ENCODE data around the gene CHEK1.
A peak's percentile ranks its signal among the peaks of the same experiment; 100 is the strongest.

CHEK1 gene

GRCh38 chr11:125627236-125627910 lies 2.4 kb downstream of the CHEK1 start:
- no peak for DNase-seq (ENCODE audit: insufficient read length)
- TF ChIP-seq TAF1 (IDR thresholded peaks at IDR 0.05; ENCODE audit: borderline replicate concordance, low read depth, low read length) = no peak
- TF ChIP-seq POLR2AphosphoS5 (IDR thresholded peaks at IDR 0.05; ENCODE audit: low read depth, low read length) = no peak
- TF ChIP-seq POLR2A (IDR thresholded peaks at IDR 0.05; ENCODE audit: low read depth, low read length) = no peak
- no peak for FAIRE-seq

DNA sequence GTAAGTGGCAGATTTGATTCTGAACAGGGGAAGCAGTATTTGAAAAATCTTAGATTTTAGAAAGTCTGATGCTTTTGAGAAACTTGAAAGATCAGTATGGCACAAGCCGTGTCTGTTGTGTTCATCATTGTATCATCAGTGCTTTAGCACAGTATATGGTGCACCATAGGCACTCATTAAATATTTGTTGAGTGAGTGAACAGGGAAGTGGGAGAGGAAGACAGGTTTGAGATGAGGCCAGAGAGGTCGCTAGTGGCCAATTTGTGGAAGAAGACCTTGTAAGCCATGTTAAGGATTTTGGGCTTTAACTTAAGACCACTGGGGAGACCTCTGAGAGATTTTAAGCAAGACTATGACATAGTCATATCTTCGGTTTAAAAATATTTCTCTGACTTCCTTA lies 12.9 kb downstream of the CHEK1 start:
- no peak for DNase-seq (ENCODE audit: insufficient read length)
- TF ChIP-seq TAF1 (IDR thresholded peaks at IDR 0.05; ENCODE audit: borderline replicate concordance, low read depth, low read length) (no peak), POLR2AphosphoS5 (IDR thresholded peaks at IDR 0.05; ENCODE audit: low read depth, low read length) (no peak), POLR2A (IDR thresholded peaks at IDR 0.05; ENCODE audit: low read depth, low read length) (no peak)
- FAIRE-seq = no peak

GRCh38 chr11:125638315-125638714 lies 13.4 kb downstream of the CHEK1 start:
- FAIRE-seq (peak; percentile 30), DNase-seq (ENCODE audit: insufficient read length) (no peak)
- TF ChIP-seq TAF1 (IDR thresholded peaks at IDR 0.05; ENCODE audit: borderline replicate concordance, low read depth, low read length) (no peak), POLR2AphosphoS5 (IDR thresholded peaks at IDR 0.05; ENCODE audit: low read depth, low read length) (no peak), POLR2A (IDR thresholded peaks at IDR 0.05; ENCODE audit: low read depth, low read length) (no peak)

DNA sequence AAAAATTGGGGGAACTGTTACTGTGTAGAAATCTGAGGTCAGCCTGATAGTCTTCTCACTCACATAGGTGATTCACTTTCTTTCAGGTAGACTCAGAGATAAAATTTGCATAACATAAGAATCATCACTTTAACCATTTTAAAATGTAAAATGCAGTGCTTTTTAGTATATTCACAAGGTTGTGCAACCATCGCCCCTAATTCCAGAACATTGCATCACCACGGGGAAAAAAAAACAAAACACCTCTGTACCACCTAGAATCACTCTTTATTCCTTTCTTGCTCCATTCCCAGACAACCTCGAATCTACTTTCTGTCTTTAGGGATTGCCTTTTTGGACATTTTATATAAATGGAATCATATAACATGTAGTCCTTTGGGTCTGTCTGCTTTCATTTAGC lies 20.9 kb downstream of the CHEK1 start:
- TF ChIP-seq POLR2AphosphoS5 (IDR thresholded peaks at IDR 0.05; ENCODE audit: low read depth, low read length) (no peak), POLR2A (IDR thresholded peaks at IDR 0.05; ENCODE audit: low read depth, low read length) (no peak), TAF1 (IDR thresholded peaks at IDR 0.05; ENCODE audit: borderline replicate concordance, low read depth, low read length) (no peak)
- DNase-seq (ENCODE audit: insufficient read length) (no peak), FAIRE-seq (no peak)

DNA sequence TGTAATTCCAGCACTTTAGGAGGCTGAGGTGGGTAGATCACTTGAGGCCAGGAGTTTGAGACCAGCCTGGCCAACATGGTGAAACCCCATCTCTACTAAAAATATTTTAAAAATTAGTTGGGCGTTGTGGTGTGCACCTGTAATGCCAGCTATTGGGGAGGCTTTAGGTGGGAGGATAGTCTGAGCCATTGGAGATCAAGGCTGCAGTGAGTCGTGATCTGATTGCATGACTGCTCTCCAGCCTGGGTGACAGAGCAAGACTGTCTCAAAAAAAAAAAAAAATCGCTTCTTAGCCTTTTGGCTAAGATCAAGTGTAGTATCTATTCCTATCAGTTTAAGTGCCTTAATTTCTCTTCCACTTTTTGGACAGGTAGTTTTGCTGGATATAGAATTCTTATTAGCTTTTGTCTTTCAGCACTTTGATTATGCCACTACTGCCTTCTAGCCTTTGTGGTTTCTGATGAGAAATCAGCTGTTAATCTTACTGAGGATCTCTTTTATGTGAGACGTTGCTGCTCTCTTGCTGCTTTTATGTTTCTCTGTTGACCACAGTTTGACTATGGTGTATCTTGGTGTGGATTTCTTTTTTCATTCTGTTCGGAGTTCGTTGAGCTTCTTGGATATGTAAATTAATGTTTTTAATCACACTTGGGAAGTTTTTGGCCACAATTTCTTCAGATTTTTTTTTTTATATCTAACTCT lies 24.7 kb downstream of the CHEK1 start:
- FAIRE-seq = peak; percentile 24
- TF ChIP-seq POLR2AphosphoS5 (IDR thresholded peaks at IDR 0.05; ENCODE audit: low read depth, low read length) (no peak), POLR2A (IDR thresholded peaks at IDR 0.05; ENCODE audit: low read depth, low read length) (no peak), TAF1 (IDR thresholded peaks at IDR 0.05; ENCODE audit: borderline replicate concordance, low read depth, low read length) (no peak)
- DNase-seq (ENCODE audit: insufficient read length) = no peak

DNA sequence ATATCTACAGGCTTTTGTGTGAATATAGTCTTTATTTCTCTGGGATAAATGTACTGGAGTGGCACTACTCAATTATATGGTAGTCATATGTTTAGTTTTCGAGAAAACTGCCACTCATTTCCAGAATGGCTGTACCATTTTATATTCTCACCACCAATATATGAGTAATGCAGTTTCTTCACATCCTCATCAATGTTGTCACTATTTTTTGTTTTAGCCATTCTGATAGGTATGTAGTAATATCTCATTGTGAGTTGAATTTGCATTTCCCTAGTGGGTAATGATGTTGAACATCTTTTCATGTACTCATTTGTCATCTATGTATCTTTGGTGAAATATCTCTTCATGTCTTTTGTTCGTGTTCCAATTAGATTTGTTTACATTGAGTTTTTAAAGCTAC lies 37.7 kb downstream of the CHEK1 start:
- no peak for FAIRE-seq
- TF ChIP-seq POLR2AphosphoS5 (IDR thresholded peaks at IDR 0.05; ENCODE audit: low read depth, low read length) (no peak), POLR2A (IDR thresholded peaks at IDR 0.05; ENCODE audit: low read depth, low read length) (no peak), TAF1 (IDR thresholded peaks at IDR 0.05; ENCODE audit: borderline replicate concordance, low read depth, low read length) (no peak)

GRCh38 chr11:125663910-125664309 lies 38.9 kb downstream of the CHEK1 start:
- FAIRE-seq (peak; percentile 9), DNase-seq (ENCODE audit: insufficient read length) (no peak)
- TF ChIP-seq POLR2AphosphoS5 (IDR thresholded peaks at IDR 0.05; ENCODE audit: low read depth, low read length) (no peak), POLR2A (IDR thresholded peaks at IDR 0.05; ENCODE audit: low read depth, low read length) (no peak), TAF1 (IDR thresholded peaks at IDR 0.05; ENCODE audit: borderline replicate concordance, low read depth, low read length) (no peak)

More for the DNA sequence above, 37.7 kb downstream of the CHEK1 start:
- DNase-seq (ENCODE audit: insufficient read length) = no peak

GRCh38 chr11:125667151-125667550 lies 42.2 kb downstream of the CHEK1 start:
- TF ChIP-seq TAF1 (IDR thresholded peaks at IDR 0.05; ENCODE audit: borderline replicate concordance, low read depth, low read length) = no peak
- no peak for TF ChIP-seq POLR2A (IDR thresholded peaks at IDR 0.05; ENCODE audit: low read depth, low read length)
- TF ChIP-seq POLR2AphosphoS5 (IDR thresholded peaks at IDR 0.05; ENCODE audit: low read depth, low read length) = no peak
- FAIRE-seq (peak; percentile 27), DNase-seq (ENCODE audit: insufficient read length) (no peak)

DNA sequence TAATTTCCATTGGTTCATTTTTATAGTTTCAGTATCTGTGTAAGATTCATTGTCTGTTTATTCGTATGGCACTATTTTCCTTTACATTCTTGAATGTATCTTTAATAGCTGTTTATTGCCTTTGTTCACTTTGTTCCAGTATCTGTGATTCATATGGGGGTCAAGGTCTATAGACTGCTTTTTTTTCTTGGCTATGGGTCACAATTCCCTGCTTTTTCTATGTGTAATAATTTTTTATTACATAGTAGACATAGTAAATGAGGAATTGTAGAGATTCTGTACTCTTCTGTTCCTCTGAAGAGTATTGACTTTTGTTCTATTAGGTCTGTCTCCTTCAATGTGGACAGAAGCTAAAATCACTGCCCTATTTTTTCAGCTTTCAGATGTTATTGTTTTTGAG lies 45.2 kb downstream of the CHEK1 start:
- TF ChIP-seq TAF1 (IDR thresholded peaks at IDR 0.05; ENCODE audit: borderline replicate concordance, low read depth, low read length) (no peak), POLR2A (IDR thresholded peaks at IDR 0.05; ENCODE audit: low read depth, low read length) (no peak), POLR2AphosphoS5 (IDR thresholded peaks at IDR 0.05; ENCODE audit: low read depth, low read length) (no peak)
- DNase-seq (ENCODE audit: insufficient read length) (no peak), FAIRE-seq (no peak)

- DNase-seq (ENCODE audit: insufficient read length) (no peak), FAIRE-seq (no peak)
- TF ChIP-seq TAF1 (IDR thresholded peaks at IDR 0.05; ENCODE audit: borderline replicate concordance, low read depth, low read length) (no peak), POLR2A (IDR thresholded peaks at IDR 0.05; ENCODE audit: low read depth, low read length) (no peak), POLR2AphosphoS5 (IDR thresholded peaks at IDR 0.05; ENCODE audit: low read depth, low read length) (no peak)
Measured at GRCh38 chr11:125671561-125671960, 46.6 kb downstream of the CHEK1 start.

- TF ChIP-seq POLR2A (IDR thresholded peaks at IDR 0.05; ENCODE audit: low read depth, low read length) (no peak), TAF1 (IDR thresholded peaks at IDR 0.05; ENCODE audit: borderline replicate concordance, low read depth, low read length) (no peak), POLR2AphosphoS5 (IDR thresholded peaks at IDR 0.05; ENCODE audit: low read depth, low read length) (no peak)
- no peak for FAIRE-seq
- no peak for DNase-seq (ENCODE audit: insufficient read length)
Measured at GRCh38 chr11:125674210-125674609, 49.2 kb downstream of the CHEK1 start.

GRCh38 chr11:125675196-125675595 lies 50.2 kb downstream of the CHEK1 start:
- FAIRE-seq (no peak), DNase-seq (ENCODE audit: insufficient read length) (no peak)
- TF ChIP-seq POLR2AphosphoS5 (IDR thresholded peaks at IDR 0.05; ENCODE audit: low read depth, low read length) = no peak
- TF ChIP-seq TAF1 (IDR thresholded peaks at IDR 0.05; ENCODE audit: borderline replicate concordance, low read depth, low read length) = no peak
- no peak for TF ChIP-seq POLR2A (IDR thresholded peaks at IDR 0.05; ENCODE audit: low read depth, low read length)

All from GM12892 (cell line).